HG02840 (cell line): ENCODE measurements around the gene UGT1A7.

ENCODE experiments used
- ATAC-seq: cut with Tn5 transposase; IDR thresholded peaks from one replicate; pipeline ENCODE4 v1.9.1; 2021; ENCODE audit warnings: mild to moderate bottlenecking, moderate library complexity, moderate number of reproducible peaks; ENCODE audit not compliant: unreplicated experiment, low FRiP score

UGT1A7 gene

DNA sequence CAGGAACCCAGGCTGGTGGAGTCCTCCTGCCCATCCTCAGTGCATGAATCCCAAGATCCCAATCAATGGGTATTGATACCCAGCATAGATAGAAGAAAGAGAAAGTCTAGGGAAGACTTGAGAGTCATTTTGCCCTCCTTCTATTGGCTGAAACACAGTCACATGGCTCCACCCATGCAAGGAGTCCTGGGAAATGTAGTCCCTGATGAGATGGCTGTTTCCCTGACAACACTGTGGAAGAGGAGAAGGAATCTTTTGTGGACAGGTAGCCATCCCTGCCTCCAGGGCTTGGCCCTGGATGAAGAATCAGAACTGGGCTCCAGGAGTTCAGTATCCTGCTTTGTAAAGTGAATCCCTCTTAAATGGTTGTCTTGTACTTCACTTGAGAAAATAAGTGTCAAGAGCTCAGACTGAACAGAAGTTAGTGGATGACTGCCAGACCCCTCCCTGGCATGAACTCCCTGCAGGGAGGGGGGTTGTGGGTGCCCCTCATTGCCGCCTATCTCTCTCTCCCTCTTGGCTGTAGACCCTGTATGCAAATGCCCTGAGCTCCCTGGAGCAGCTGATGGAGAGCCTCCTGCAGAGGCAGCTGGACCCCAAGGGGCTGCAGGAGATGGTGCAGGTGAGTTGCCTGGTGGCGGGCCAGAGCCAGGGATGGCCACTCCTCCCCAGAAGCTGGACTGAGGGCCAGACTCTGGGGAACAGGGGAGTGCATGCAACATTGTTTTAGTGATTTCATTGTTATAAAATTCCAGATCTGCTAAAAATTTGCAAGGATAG is 132.5 kb downstream of the UGT1A7 start:
- no peak for ATAC-seq

DNA sequence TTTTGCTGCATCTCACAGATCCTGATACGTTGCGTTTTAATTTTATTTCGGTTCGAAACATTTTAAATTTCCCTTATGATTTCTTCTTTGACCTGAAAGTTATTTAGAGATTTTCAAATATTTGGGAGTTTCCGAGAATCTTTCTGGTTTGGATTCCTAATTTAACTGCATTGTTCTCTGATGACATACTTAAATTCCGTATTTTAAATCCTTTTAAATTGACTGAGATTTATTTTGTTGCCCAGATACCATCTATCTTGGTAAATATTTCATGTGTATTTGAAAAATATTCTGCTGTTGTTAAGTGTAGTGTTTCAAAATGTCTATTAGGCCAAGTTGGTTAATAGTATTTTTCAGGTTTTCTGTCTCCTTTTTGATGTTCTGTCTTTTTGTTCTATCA is 134.2 kb downstream of the UGT1A7 start:
- no peak for ATAC-seq

DNA sequence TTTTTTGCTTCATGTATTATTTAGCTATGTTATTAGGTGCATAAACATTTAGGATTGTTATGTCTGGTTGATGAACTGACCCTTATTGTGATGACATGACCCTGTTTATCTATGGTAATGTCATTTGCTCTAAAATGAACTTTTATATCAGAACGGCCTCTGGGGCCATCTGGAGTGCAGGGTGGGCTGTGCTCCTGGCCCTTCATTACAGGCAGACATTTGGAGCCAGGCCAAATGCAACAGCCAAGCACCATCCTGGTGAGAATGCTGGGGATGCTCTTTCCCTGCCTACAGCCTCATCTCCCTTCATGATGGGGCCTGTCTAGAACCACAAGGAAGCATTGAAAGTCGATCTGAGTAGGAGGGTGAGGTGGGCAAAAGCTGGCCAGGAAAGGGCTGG is 134.6 kb downstream of the UGT1A7 start:
- ATAC-seq = no peak

DNA sequence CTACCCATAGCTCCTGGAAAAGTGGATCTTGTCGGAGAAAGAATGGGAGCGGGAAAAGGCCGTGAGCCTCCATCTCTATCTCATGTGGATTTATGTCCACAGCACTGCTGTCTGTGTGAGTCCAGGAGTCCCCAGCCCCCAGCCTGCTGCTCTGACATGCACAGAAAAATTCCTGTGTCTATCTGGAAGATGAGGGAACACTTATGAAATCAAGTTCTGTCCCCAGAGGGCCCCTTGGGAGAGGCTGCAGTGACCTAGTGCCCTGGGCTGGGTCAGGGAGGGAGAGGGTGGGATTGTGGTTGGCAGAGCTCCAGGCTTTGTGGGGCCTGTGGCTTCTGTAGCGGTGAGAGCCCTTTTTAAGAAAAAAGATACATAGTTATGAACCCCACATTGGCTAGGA is 135.1 kb downstream of the UGT1A7 start:
- ATAC-seq = no peak

DNA sequence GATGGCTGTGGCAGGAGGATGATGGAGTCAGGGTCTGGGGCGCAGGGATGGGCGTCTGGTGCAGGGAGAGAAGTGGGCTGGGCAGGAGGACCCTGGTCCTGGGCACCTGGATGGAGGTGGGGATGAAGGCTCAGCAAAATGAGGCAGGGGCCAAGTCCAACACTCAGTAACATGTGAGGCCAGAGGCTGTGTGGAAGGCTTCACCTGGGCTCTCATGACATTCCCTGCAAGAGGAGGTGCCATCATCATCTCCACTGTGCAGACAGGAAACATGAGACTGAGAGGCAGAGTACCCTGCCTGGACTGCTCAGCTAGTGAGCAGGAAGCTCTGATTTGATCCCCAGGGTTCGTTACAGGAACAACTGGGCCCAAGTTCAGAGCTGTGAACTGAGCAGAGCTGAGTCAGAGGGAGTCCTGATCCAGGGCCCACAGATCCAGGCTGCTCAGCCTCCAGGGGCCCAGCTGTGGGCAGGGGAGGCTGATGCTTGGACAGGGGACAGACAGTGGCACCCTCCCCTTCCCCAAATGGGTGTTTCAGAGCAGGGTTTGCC is 135.7 kb downstream of the UGT1A7 start:
- ATAC-seq = no peak

DNA sequence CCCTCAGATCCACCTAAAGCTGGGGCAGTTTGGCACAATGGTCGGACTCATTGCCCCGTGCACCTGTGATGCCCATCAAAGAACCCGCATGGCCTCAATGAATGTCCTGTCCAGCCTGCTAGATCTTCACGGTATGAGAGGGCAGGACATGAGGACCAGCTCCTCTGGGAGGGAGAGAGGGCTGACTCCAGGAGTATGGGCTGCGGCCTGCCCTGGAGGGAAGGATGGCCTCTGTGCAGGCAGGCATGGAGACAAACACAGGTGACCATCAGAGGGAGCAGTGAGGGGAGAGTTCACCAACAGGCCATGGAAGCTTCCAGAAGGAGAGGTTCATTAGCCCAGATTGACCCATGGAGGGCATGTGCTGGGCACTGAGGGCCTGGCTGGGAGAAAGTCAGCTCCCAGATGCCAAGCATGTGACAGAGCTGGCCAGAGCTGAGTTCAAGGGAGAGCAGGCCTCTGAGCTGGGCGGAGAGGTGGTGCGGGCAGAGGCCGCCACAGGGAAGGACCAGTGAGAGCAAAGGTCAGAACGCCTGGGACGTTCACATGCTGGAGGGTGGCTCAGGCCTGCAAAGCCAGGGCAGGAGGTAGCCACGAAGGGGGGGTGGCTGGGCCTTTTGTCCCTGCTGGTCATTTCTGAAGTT is 136.4 kb downstream of the UGT1A7 start:
- no peak for ATAC-seq

DNA sequence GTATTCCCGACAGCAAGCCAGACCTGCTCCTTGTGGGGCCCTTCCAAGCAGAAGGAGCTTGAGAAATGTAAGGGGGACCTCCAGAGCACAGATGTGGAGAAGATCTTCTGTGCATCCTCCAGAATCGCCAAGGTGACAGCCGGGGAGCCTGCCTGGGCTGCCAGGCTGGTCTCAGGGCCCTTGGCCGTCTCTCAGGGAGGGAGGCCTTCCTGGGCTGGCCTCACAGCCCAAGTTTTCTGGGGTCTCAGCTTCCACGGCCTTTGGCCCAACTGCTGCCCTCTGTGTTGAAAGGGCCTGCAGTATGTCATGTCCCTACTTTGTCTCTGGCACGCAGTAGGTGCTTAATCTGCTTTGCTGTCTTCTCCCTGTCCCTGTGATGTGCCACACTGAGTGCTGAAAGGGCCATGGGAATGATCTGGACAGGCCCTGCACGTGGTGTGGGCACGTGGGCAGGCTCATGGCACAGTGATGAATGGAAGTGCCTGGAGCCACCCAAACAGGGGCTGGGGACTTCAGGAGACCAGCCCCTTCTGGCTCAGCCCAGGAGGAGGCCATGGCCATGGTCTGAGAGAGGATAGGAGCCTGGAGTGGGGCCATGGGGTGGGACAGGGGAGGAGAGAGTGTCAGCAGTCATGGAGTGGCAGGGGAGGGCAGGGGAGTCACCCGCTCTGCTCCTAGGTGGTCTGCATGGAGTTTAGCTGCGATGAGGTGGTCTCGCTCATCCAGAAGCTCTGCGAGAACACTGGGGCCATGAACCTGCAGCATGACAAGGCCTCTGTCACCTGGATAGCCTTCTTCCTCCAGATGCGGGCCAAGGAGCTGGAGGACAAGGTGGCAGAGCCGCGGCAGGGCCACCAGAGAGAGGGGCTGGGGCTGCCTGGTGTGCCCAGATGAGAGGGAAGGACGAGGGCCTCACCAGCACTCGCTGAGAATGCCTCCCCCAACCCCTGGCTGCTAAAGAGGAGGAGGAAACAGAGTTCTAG is 137.2 kb downstream of the UGT1A7 start:
- no peak for ATAC-seq

DNA sequence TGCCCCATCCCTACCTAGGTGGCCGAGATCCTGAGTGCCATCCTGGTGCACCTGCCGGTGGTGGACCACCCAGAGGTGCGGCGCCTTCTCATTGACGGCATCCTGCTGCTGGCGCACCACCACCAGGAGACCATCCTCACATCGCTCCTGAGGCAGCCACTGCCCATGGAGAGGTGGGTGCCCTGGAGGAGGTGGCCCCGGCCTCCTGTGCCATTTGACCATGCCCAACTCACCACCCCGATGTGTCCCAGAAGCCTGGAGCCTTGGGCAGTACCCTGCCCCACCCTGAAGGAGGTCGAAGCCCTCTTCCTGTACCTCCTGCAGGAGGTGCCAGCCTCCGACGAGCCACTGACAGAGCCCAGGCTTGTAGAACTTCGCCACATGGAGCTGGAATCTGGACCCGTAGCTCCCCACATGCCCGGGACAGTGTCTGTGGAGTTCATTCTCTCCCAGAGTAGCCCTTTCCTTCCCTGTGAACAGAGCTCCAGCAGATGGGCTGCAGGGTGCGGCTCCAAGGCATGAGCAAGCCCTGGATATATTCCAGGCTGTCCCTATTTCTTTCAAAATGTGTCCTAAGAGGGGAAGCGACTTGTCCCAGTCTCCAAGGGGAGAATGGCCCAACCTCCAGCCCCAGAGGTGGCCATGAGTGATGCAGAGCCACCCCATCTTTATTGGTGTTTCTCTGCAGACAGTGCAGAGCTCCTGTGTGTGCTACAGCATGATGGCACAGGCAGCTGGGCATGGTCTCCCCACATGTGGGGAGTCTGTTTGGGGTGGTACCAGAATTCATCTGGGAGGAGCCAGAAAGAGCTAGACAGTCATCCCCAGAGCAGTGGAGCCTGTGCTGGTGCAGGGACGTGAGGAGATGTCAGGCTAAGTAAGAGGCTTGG is 138.4 kb downstream of the UGT1A7 start:
- no peak for ATAC-seq

DNA sequence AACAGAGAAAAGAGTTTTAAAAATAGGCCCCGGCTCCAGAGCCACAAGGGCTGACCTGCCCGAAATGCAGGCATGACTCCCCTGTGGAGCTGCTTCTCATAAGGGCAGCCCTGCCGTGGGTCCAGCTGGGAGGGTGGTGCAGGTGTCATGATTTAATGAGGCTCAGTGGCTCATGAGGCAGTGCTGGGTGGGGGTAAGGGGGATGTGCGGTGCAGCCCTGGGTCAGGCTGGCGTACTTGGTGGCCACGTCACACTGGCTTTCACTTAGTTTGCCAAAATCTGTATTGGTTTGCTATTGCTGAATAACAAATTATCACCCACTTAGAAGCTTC is 139.0 kb downstream of the UGT1A7 start:
- ATAC-seq = no peak

DNA sequence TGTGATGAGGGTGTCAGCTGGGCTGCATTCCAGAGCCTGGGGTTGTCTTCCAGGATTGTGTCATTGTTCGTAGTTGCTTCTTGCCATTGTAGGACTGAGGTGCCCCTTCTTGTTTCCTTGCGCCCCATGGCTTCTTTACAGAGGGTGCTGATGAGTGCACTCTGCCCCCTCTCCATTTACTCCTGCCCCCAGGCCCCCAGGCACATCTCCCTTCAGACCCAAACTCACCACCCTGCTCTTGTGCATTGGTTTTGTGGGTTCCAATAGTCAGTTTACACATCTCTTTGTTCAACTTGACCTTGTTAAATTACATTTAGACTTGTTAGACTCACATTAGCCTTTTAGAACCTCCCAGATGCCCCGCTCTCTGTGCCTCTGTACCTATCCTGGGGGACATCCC is 139.5 kb downstream of the UGT1A7 start:
- no peak for ATAC-seq

DNA sequence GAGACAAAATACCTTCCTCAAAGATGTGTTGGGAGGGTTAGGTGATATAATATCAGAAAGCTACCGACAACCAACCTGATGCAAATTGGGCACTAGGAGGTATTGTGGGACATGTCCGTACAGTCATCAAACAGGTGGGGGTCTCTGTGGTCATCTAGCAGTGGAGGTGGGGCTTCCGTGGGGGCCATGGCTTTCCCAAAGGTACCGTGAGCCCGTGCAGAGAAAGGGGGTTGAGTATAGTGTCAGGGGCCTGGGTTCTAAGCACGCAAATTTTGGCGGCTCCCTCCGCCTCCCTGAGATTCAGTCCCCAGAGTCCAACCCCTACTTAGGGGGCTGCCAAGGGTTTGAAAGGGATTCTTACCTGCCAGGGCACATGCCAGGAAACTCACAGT is 140.0 kb downstream of the UGT1A7 start:
- no peak for ATAC-seq

DNA sequence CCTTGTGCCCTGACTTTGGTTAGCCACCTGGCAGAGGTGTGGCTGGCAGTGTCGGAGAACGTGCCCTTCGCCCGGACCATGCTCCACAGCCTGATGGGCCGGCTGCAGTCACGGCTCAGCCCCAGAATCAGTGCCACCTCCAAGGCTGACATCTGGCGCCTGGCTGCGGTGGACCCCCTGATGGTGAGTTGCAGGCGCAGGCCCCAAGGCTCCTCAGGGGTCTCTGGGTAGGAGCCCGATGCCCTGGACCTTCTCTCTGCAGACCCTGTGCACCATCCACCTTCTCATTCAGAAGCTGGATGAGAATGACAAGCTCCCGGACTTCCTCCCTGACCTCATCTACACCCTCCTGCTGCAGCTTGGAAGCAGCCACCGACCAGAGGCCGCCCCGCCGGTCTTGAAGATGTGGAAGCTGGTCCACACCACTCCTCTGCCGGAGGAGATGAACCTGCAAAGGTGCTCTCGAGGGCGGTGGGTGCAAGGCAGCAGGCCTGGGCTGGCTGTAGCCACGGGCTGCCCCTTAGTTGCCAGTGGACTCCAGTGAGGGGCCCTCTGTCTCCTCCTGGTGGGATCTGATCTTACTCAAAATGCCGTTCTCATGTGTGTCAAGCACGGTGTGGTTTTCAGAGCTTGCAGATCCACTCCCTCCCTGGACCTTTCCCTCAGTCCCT is 140.5 kb downstream of the UGT1A7 start:
- ATAC-seq = no peak
